C4-2B (cell line): ENCODE data around the gene SLC22A2.

ENCODE experiments used
- CTCF ChIP-seq: fragments of 450-650 bp; conservative IDR thresholded peaks from 2 replicates; pipeline ENCODE4 v1.5.1; 2017; ENCODE audit warnings: mild to moderate bottlenecking
- ZFX ChIP-seq: fragments of 450-650 bp; IDR thresholded peaks from 2 replicates; pipeline ENCODE4 v1.6.1; 2017

- no peak for TF ChIP-seq CTCF
- no peak for TF ChIP-seq ZFX
Observed at GRCh38 chr6:160204710-160205109, 53.9 kb downstream of the SLC22A2 start.
